ENCODE measurements around the gene MYBPH. TPM values are rescaled to one million over a fixed set of nuclear protein-coding genes. Genes with fewer than 3 reads are reported as not detected.
A peak's percentile ranks its signal among the peaks of the same experiment; 100 is the strongest.

MYBPH gene, protein sequence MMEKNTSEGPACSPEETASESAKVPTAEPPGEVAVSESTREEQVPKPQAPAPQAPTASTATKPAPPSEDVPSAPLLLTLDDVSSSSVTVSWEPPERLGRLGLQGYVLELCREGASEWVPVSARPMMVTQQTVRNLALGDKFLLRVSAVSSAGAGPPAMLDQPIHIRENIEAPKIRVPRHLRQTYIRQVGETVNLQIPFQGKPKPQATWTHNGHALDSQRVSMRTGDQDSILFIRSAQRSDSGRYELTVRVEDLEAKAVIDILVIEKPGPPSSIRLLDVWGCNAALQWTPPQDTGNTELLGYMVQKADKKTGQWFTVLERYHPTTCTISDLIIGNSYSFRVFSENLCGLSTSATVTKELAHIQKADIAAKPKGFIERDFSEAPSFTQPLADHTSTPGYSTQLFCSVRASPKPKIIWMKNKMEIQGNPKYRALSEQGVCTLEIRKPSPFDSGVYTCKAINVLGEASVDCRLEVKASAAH
- polyA plus RNA-seq (2013, experiment 1 of 2): 0.58 TPM
- 0.75 TPM for polyA plus RNA-seq (2013, experiment 2 of 2)

DNA sequence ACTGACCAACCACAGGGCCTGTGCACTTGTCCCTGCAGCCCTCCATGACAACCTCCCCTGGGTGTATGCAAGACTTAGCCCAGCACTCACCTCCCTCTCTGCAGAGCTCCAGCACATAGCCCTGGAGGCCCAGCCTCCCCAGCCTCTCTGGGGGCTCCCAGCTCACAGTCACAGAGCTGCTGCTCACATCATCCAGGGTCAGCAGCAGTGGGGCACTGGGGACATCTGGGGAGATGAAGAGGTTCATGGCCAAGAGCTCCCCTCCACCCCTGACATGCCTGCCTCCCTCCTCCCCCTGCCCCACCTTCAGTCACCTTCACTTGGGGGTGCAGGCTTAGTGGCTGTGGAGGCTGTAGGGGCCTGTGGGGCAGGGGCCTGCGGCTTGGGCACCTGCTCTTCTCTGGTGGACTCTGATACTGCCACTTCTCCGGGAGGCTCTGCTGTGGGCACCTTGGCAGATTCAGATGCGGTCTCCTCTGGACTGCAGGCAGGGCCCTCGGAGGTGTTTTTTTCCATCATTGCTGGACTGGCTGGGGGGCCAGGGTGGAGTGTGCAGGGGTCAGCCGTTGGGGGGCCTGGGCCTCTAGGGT lies at the start of gene MYBPH:
Gene MYBPH (minus strand): TSS at position 590 of the 590 bp plus-strand sequence. CDS start 71 bp downstream, at position 519.
- Histone ChIP-seq H3K4me1 (ENCODE audit: control insufficient read depth, insufficient read depth, low read depth, low read length) (peaks cover 47% of the 10 kb centered on the region), H3K4me3 (ENCODE audit: insufficient read depth in 1 of 2, low read depth in 1 of 2, low read length in 2 of 2) (no peak within 1 kb of the TSS), H3K9ac (ENCODE audit: low read length) (peak within 1 kb of the TSS; percentile 4), H3K4ac (ENCODE audit: low read depth in 1 of 2, low read length in 2 of 2) (peak within 1 kb of the TSS in 1 of 2 experiments; percentile 76), H3K4me2 (ENCODE audit: low read length, poor library complexity, severe bottlenecking) (no peak within 1 kb of the TSS), H3K14ac (ENCODE audit: low read length in 2 of 2) (peak within 1 kb of the TSS in 1 of 2 experiments; percentile 63), H2AK5ac (ENCODE audit: low read length, severe bottlenecking) (peak within 1 kb of the TSS; percentile 42), H2BK15ac (ENCODE audit: low read depth, poor library complexity, severe bottlenecking) (peak within 1 kb of the TSS; percentile 31), H3K23ac (ENCODE audit: low read length in 2 of 2) (peak within 1 kb of the TSS in 1 of 2 experiments; percentile 56), H2BK120ac (ENCODE audit: low read depth, low read length) (no peak within 1 kb of the TSS), H4K8ac (ENCODE audit: low read length) (no peak within 1 kb of the TSS), H2AFZ (ENCODE audit: low read depth, low read length) (no peak within 1 kb of the TSS), H4K91ac (ENCODE audit: low read length) (peak within 1 kb of the TSS; percentile 54), H3K27ac (ENCODE audit: low read length, poor library complexity, severe bottlenecking) (no peak within 1 kb of the TSS), H2BK12ac (ENCODE audit: low read length in 2 of 2) (peak within 1 kb of the TSS; percentile 6 to 92), H3K27me3 (ENCODE audit: control insufficient read depth in 1 of 2, insufficient read depth in 1 of 2, low read length in 2 of 2) (no peaks in the 10 kb centered on the region), H2BK5ac (ENCODE audit: low read depth, low read length, poor library complexity, severe bottlenecking) (no peak within 1 kb of the TSS), H3K36me3 (ENCODE audit: control insufficient read depth in 1 of 2, insufficient read depth in 2 of 2, low read depth in 1 of 2, low read length in 2 of 2) (peaks cover 7% of the 10 kb centered on the region in 2 experiments), H3K9me3 (ENCODE audit: control insufficient read depth, low read length) (no peaks in the 10 kb centered on the region), H3K18ac (ENCODE audit: low read depth in 1 of 2, low read length in 2 of 2) (peak within 1 kb of the TSS; percentile 6 to 90), H3K79me1 (replicated peaks; ENCODE audit: low read length, poor library complexity, severe bottlenecking) (no peaks in the 10 kb centered on the region)
- 90% methylated on average over 5 of the region's 5 CpGs for WGBS
- DNase-seq: no peak

DNA sequence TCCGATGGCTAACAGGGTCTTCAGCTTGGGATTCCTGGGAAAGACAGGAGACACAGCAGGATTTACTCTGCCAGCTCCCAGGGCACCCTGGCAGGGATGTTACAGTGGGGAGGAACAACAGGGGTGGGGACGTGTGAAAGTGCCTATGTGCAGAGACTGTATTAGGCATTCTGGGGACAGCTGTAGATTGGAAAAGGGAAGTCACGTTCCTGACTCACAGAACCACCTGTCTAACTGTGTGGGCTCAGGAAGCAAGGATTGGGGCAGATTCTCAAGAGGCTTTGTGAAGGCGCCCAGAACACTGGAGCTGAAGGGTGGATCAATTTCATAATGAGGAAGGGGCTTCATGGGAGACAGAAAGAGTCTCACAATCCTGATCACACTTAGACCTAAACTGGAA lies 49.4 kb upstream of the MYBPH start:
- Histone ChIP-seq H2AFZ (ENCODE audit: low read depth, low read length) (no peak overlapping the region), H3K9ac (ENCODE audit: low read length) (no peak overlapping the region), H4K8ac (ENCODE audit: low read length) (no peak overlapping the region), H2AK5ac (ENCODE audit: low read length, severe bottlenecking) (no peak overlapping the region), H3K9me3 (ENCODE audit: control insufficient read depth, low read length) (no peaks in the 10 kb centered on the region), H2BK5ac (ENCODE audit: low read depth, low read length, poor library complexity, severe bottlenecking) (no peak overlapping the region), H3K4me3 (ENCODE audit: insufficient read depth in 1 of 2, low read depth in 1 of 2, low read length in 2 of 2) (no peak overlapping the region), H3K27me3 (ENCODE audit: control insufficient read depth in 1 of 2, insufficient read depth in 1 of 2, low read length in 2 of 2) (peaks cover 75 to 92% of the 10 kb centered on the region in 2 experiments), H2BK15ac (ENCODE audit: low read depth, poor library complexity, severe bottlenecking) (no peak overlapping the region), H3K4me2 (ENCODE audit: low read length, poor library complexity, severe bottlenecking) (no peak overlapping the region), H2BK12ac (ENCODE audit: low read length in 2 of 2) (no peak overlapping the region), H4K91ac (ENCODE audit: low read length) (no peak overlapping the region), H3K14ac (ENCODE audit: low read length in 2 of 2) (no peak overlapping the region), H3K18ac (ENCODE audit: low read depth in 1 of 2, low read length in 2 of 2) (no peak overlapping the region), H3K23ac (ENCODE audit: low read length in 2 of 2) (no peak overlapping the region), H3K36me3 (ENCODE audit: control insufficient read depth in 1 of 2, insufficient read depth in 2 of 2, low read depth in 1 of 2, low read length in 2 of 2) (no peaks in the 10 kb centered on the region), H3K4me1 (ENCODE audit: control insufficient read depth, insufficient read depth, low read depth, low read length) (no peaks in the 10 kb centered on the region), H3K27ac (ENCODE audit: low read length, poor library complexity, severe bottlenecking) (no peak overlapping the region), H3K79me1 (replicated peaks; ENCODE audit: low read length, poor library complexity, severe bottlenecking) (no peaks in the 10 kb centered on the region), H3K4ac (ENCODE audit: low read depth in 1 of 2, low read length in 2 of 2) (no peak overlapping the region), H2BK120ac (ENCODE audit: low read depth, low read length) (no peak overlapping the region)
- WGBS: 64% methylated on average over 4 of the region's 4 CpGs
- DNase-seq: no peak

DNA sequence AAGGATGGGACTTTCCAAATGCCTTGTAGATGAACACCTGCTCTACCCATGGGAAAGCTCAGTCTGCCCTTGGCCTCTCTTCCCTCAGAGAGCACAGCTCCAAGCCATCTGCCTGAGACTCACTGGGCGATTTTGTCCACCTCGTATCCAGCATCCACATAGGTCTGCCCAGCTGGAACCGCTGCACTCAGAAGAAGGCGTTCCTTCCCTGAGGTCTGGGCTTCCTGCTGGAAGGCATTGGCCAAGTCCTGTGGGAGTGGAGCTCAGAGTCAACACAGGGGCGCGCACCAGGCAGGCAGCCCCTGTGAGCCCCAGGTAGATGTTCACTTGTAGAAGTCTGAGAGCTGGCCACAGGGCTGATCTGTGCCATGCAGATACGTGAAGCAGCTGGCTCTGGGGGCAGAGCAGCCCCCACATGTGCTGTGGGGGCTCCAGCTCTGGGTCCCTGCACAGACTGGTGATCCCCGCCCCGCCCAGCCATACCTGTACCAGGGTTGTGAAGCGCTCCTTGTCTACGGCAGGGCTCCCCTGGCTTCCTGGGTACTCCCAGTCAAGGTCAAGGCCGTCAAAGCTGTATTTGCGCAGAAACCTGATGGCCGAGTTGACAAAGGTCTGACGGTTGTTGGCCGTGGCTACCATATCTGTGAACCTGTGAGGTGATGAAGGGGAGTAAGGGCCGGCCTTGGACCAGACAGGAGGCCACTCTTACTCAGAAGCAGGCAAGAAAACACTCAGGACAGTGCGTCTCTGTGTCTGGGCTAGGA lies 47.6 kb upstream of the MYBPH start:
- Histone ChIP-seq H3K4ac (ENCODE audit: low read depth in 1 of 2, low read length in 2 of 2) (no peak overlapping the region), H3K4me2 (ENCODE audit: low read length, poor library complexity, severe bottlenecking) (no peak overlapping the region), H4K8ac (ENCODE audit: low read length) (no peak overlapping the region), H2AK5ac (ENCODE audit: low read length, severe bottlenecking) (no peak overlapping the region), H3K18ac (ENCODE audit: low read depth in 1 of 2, low read length in 2 of 2) (no peak overlapping the region), H2BK12ac (ENCODE audit: low read length in 2 of 2) (no peak overlapping the region), H2BK120ac (ENCODE audit: low read depth, low read length) (no peak overlapping the region), H3K27me3 (ENCODE audit: control insufficient read depth in 1 of 2, insufficient read depth in 1 of 2, low read length in 2 of 2) (peaks cover 76 to 99% of the 10 kb centered on the region in 2 experiments), H2AFZ (ENCODE audit: low read depth, low read length) (no peak overlapping the region), H2BK15ac (ENCODE audit: low read depth, poor library complexity, severe bottlenecking) (no peak overlapping the region), H3K23ac (ENCODE audit: low read length in 2 of 2) (no peak overlapping the region), H3K9me3 (ENCODE audit: control insufficient read depth, low read length) (no peaks in the 10 kb centered on the region), H3K27ac (ENCODE audit: low read length, poor library complexity, severe bottlenecking) (no peak overlapping the region), H4K91ac (ENCODE audit: low read length) (no peak overlapping the region), H3K79me1 (replicated peaks; ENCODE audit: low read length, poor library complexity, severe bottlenecking) (no peaks in the 10 kb centered on the region), H2BK5ac (ENCODE audit: low read depth, low read length, poor library complexity, severe bottlenecking) (no peak overlapping the region), H3K4me3 (ENCODE audit: insufficient read depth in 1 of 2, low read depth in 1 of 2, low read length in 2 of 2) (no peak overlapping the region), H3K14ac (ENCODE audit: low read length in 2 of 2) (no peak overlapping the region), H3K36me3 (ENCODE audit: control insufficient read depth in 1 of 2, insufficient read depth in 2 of 2, low read depth in 1 of 2, low read length in 2 of 2) (no peaks in the 10 kb centered on the region), H3K9ac (ENCODE audit: low read length) (no peak overlapping the region), H3K4me1 (ENCODE audit: control insufficient read depth, insufficient read depth, low read depth, low read length) (no peaks in the 10 kb centered on the region)
- 88% methylated on average over 17 of the region's 18 CpGs for WGBS
- DNase-seq: no peak
